ENCODE results near the gene PCP4L1.
"Not testable (repeated sequence)": the region's sequence is repeated elsewhere in the genome, so short reads cannot be mapped to it uniquely, and the experiment has no call there.

Gene PCP4L1

DNA sequence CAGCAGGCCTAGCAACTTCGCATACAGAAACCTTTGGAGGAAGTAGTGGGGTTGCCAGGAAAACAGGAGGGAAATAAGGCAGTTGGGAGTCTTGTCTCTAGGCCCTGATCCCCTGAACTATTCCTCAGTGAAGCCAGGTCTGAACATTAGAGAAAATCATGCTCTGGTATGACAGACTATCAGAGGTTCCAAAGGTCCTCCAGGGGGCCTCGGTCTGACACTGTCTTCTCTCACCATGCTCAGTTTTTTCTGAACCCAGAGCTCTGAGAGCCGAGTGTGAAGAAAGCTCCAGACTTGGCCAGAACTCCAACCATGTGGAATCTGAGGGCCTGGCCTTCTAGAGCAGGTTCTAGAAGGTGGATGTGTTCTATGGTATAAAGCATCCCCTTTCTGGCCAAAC is 28.6 kb upstream of the PCP4L1 start:
- DNase-seq: no peak

DNA sequence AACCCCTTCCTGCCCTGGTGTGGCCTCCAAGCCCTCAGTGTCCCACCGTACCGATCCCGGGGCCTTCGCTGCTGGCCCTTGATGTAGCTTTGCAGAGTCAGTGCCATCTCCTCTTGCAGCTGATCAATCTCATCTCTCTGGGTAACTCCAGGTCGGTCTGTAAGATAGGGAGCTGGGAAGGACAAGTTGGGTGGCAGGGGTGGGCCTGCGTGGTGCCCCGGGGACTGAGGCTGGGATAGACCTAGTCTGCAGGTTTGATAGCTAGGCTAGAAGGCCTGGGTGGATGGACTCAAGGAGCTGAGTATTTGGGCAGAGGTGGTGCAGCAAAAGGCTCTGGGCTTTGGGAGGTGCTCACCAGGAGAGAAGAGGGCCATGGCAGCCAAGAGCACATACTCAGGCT is 27.8 kb upstream of the PCP4L1 start:
- no peak for DNase-seq

DNA sequence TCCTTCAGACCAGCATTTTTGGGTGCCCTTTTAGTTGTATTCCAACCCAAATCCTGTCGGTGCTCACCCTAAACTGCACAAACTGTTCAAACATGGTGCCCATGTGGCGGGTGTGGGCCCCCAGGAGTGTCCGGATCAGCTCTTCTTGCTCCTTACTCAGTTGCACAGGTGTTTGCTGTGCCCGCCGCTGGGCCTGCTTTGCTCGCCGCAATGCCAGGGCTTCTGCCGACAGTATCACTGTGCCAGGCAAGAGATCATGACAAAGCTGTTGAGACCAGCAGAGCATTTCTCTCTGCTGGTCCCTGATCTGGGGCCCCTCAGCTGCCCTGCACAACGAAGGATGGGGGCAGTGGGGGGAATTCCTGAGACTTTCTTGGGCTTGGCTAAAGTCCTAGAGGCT is 25.4 kb upstream of the PCP4L1 start:
- no peak for DNase-seq

DNA sequence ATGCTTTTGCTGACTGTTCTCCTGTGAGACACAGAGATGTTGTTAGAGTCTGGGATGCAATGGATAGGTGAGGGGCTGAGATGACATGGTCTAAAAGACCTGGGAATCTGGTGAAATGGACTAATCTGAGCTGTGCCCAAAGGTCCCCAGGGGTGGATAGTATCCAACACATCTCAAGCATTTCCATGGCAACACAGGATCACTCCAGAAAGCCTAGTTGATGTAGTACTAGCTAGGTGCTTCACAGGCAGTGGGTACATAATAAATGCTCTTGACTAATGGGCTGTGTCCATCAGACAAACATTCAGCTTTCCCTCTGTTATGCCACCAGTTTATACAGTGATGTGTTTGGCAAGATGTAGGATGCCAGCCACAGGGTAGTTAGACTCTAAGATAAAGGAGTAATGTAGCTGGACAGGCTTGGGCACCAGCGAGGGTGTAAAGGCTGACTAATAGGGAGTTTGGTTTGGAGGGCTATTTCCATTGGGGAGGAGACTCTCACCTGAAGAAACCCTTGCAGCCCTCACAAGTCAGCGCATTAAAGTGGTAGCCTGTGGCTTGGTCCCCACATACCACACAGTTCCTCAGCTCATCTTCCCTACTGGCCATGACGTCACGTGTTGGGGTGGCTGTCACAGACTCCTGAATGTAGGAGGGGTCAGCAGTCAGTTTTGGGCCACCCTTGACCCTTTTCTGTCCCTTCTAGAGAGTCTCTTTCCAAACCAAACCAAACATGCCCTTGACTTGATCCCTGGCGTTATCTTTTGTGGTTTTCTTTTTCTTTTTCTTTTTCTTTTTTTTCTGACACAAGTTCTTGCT is 22.4 kb upstream of the PCP4L1 start:
- no peak for DNase-seq

DNA sequence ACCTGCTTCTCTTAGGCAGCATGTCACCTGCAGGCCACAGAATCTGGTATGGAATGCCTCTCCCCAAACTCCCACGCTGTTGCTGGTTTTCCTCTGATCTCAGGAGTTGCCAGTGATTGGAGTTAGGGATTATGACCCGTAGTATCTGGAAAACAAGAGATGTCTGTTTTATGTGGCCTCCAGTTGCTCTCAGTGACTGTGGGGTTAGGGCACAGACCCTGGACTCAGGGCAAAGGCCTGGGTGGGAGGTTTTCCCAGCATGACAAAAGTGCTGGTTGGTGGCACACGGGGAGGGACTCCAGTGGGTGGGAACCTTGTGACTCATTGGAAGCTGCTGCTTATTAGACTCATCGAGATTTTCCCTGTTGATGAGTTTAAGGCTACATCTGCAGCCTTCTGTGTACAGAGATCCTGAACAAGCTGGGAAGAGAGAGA is 20.5 kb upstream of the PCP4L1 start, which contains the start of gene NR1I3:
Gene NR1I3 (minus strand): TSS at position 165 of the 435 bp plus-strand sequence. CDS start 1,638 bp downstream, outside the sequence.
- no peak for DNase-seq

DNA sequence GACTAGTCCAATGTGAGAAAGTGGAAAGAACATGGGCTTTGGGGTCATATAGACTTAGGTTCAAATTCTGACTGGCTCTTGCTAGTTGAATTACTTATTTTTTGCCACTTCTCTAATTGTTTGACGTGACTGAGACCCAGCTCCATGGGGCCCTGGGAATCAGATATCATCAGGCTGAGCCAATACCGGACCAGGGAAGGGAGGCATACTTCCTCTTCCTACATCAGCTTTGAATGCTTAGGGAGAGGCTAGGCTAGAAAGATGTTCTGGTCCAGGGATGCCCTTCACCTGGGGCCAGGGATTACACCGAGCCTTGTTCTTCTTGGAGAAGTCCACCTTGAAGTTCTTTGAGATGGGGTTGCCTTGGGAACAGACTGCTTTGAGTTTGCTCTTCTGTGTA is 16.9 kb upstream of the PCP4L1 start:
- DNase-seq: no peak

DNA sequence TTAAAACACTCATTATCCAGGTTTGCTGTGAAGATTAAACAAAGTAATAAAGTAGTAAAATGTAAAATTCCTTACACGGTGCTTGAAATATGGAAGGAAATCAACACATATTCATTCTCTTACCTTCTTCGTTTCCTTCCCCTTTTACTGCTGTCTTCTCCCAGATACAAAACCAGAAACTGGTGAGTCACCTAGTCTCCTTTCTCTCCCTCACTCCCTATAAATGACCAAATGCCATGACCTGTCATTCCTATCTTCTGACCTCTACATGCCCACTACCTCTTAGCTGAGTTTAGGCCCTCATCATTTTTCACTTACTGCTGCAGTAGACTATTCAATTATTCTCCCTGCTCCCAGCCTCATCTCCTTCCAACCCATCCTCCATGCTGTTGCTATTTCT is 16.2 kb upstream of the PCP4L1 start:
- DNase-seq: no peak

DNA sequence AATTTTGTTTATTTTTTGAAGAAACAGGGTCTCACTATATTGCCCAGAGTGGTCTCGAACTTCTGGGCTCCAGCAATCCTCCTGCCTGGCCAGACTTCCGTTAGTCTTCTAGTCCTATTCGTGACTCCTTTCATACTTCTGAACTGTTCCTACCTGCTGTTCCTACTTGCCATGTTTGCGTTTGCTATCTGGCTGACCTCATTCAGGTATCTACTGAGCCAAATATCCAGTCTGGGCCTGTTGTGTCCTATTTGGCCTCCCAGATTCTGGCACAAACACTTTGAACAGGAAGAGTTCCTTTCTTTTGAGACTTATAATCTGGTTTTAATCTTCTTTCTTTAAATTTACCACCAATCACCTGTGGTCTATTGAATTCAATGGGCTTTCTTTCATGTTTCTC is 13.7 kb upstream of the PCP4L1 start:
- no peak for DNase-seq

DNA sequence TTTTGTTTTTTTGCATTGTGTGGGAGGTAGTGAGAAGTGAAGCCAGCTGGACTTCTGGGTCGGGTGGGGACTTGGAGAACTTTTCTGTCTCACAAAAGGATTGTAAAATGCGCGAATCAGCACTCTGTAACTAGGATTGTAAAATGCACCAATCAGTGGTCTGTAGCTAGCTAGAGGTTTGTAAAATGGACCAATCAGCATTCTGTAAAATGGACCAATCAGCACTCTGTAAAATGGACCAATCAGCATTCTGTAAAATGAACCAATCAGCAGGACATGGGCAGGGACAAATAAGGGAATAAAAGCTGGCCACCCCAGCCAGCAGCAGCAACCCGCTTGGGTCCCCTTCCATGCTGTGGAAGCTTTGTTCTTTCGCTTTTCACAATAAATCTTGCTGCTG is 8.4 kb upstream of the PCP4L1 start:
- DNase-seq: not testable (repeated sequence)

DNA sequence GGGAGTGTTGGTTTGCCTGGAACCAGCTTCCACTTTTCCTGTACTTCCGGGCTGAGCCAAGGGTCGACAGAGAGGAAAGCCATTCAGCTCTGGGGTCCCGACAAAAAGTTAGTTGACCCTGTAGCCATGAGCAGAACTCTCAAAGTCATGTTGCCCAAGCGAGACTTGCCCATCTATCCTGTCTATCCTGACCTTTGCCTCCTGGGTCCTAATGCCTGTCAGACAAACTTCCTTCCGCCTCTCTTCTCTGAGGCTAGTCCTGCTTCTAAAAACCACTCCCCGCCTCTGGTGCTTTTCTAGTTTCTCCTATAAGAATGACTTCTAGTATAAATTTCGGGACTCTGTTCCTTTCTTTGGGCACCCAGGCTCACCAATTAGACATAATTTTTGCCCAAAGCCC is 7.7 kb upstream of the PCP4L1 start:
- DNase-seq: no peak

DNA sequence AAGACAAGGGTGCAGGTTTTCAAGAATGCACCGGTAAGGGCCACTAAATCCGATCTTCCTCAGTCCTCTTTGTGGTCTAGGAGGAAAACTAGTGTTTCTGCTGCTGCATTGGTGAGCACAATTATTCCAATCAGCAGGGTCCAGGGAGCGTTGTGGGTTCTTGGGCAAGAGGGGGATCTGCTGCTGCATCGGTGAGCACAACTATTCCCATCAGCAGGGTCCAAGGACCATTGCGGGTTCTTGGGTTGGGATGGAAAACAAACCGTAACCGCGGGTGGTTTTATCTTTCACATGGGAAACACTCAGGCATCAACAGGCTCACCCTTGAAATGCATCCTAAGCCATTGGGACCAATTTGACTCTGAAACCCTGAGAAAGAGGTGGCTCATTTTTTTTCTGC is 7.0 kb upstream of the PCP4L1 start:
- no peak for DNase-seq

DNA sequence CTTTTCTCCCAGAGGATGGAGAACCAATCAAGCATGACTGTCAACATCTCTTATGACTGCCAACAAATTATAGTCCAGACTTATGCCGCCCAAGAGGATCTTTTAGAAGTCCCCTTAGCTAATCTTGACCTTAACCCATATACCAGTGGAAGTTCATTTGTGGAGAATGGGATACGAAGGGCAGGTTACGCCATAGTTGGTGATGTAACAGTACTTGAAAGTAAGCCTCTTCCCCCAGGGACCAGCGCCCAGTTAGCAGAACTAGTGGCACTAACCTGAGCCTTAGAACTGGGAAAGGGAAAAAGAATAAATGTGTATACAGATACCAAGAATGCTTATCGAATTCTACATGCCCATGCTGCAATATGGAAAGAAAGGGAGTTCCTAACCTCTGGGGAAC is 3.2 kb upstream of the PCP4L1 start:
- DNase-seq: not testable (repeated sequence)

DNA sequence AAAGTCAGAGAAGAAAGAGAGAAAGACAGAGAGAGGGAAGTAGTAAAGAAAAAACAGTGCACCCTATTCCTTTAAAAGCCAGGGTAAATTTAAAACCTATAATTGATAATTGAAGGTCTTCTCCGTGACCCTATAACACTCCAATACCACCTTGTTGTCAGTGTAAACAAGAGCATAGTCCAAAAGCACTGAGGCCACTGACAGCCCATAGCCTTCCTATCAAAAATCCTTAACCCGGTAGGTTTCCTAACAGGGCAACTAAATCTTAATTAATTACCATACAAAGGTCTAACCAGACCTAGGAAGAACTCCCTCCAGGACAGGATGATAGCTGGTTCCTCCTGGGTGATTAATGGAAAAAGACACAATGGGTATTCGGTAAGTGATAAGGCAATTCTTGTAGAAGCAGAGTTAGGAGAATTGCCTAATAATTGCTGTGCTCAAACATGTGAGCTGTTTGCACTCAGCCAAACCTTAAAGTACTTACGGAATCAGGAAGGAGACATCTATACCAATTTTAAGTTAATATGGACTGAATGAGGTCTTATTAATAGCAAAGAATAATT is 2.5 kb upstream of the PCP4L1 start:
- not testable (repeated sequence) for DNase-seq

DNA sequence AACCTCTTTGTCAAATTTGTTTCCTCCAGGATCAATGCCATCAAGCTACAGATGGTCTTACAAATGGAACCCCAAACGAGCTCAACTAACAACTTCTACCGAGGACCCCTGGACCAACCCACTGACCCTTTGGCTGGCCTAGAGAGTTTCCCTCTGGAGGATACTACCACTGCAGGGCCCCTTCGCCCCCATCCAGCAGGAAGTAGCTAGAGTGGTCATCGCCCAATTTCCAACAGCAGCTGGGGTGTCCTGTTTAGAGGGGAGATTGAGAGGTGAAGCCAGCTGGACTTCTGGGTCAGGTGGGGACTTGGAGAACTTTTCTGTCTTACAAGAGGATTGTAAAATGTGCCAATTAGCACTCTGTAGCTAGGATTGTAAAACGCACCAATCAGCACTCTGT is 1.4 kb upstream of the PCP4L1 start:
- DNase-seq: not testable (repeated sequence)

DNA sequence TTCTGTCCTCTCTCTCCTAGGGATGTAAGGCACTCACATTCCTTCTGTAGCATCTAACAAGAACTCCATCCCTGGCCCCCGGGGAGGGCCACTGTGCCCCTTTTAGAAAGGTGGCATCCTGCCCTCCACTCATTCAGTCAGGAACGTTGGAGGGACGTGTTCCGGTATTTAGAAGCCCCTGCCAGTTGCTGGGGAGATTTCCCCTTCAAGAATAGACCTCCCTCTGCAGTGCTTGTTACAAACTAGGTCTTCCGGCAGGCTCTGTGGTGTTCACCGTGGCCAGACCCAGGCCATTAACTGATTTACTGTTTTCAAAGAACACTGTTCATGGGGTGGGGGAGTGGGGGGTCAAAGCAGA is 779 bp downstream of the PCP4L1 start:
- DNase-seq: no peak

DNA sequence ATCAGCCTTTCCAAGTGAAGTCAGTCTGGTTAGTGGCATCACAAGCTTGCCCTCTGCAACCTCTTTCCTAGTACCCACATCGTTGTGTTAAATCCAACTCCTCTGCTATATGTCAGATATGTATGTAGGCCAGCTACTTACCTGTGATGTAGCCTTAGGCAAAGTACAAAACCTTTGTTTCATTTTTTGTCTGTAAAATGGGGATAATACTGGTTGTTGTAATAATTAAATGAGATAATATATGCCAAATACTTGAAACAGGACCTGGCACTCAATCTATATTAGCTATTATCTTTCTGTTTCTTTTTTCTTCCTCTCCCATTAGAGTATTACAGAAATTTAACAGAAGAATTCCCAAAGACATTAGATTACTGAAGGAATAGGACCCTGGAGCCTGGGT is 1.2 kb downstream of the PCP4L1 start:
- no peak for DNase-seq

DNA sequence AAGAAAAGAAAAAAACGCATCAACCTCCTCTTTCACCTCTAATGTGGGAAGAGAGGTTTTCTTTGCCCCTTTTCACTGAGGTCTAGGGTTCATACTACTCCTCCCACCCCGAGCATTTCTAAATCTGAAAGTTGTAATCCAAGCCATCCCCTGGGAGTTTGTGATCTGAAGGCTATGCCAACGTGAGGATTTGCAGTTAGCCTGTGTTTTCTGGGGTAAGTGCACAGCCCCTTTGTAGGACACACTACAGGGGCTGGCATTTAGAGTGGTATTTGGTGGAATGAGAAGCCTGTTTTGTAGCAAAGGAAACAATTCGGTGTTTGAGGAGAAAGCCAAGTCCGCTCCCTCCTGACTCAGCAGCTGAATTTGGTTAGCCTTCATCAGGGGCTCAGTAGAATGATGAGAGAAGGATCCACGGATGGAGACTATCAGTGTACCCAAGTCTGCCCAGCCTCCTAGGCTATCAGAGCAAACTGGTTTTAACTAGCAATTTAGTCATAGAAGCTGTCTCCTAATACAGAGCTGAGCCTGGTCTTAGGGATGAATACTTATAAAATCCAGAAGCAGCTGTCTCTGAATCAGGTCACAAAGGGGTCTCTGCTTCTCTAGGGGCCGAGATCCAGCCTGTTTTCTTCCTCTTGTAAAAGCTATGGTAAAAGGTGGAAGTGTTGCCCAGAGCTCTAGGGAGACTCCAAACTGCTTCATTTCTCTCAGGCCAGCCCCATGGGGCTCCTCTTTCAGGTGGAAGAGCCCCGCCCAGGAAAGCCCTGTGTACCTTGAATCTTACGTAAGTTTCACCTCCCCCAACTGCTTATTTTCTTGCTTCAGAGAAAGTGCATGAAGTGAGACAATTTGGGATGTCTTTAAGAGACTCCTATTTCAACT is 2.1 kb downstream of the PCP4L1 start:
- DNase-seq: no peak

DNA sequence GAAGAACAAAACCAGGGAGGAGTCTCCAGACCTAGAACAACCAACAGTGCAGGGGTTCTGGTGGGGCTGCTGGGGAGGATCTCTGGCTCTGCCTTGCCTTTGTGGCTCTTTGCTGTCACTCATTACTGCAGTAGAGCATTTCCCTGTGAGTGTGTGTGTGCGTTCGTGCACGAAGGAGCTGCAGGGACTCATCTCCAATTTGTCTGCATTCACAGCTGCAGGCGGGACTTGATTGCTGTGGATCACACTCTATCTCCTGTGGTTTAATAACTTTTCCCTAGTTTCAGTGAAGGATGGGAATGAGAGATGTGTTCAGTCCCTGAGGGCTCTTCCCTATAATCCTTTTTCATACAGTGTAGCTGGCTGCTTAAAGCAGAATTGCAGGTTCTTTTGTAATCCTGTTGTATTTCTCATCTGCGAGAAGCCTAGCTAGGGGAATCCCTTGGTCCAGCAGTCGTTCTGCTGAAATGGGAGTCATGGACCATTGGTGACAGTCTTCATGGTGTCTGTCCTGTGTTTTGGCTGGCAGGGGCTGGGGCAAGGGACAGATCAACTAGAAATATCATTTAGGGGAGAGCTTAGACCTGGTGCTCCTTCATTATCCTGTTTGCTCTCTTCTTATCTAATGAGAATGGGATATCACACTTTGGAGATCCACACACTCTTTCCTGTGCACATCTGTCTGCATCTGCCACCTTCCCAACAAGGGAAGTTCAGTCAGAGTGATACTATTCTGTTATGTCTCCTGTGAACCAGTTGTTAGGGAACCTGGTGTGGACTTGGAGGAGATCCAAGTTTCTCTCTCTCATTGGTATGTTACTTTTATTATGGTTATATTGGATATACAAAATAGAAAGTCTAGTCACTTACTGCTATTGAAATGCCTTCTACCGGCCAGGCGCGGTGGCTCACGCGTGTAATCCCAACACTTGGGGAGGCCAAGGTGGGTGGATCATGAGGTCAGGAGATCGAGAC is 3.0 kb downstream of the PCP4L1 start:
- DNase-seq: no peak

DNA sequence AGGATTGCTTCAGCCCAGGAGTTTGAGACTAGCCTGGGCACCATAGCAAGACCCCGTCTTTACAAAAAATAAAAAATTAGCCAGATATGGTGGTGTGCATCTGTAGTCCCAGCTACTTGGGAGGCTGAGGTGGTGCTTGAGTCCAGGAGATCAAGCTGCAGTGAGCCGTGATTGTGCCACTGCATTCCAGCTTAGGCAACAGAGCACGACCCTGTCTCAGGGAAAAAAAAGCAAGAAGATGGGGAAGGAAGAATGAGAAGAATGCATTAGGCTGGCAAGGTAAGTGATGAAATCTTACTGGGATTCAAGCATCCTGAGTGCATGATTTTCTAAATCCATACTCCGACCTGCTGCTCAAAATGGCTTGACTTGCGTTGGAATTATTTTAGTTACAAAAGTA is 6.8 kb downstream of the PCP4L1 start:
- DNase-seq: no peak

DNA sequence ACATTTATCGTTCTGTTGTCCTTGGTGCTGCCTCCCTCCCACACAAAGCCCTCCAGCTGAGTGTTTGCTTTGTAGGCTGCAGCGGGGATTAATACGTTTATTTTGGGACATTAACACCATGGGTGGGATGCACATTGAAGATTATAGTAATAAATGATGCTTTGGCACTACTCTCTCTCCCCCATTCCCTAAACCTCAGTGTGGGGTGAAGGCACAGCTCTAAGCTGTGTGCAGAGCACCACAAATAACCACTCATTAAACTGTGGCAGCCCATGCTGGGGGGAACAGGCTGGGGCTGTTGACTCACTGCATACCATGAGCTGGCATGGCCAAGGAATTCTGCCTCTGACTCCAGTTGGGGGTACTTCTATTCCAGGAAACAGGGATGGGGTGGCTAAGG is 7.7 kb downstream of the PCP4L1 start:
- DNase-seq: no peak

DNA sequence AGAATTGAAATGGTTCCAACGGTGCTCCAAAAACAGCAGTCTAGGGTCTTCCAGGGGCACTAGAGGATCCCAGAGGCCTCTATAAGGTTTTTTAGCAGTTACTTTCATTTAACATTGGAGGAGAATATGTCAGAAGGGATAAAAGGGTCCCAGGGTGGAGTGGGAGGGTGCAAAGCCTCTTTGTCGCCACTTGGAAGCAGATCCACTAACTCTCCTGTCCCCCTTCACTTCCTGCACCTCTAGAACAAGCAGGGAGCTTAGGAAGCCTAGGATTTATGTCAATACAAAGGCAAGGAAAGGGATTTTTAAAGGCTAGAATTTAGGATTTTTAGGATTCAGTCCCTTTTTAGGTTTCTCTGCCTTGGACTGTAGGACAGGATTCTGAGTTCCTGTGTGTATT is 8.3 kb downstream of the PCP4L1 start:
- DNase-seq: no peak

DNA sequence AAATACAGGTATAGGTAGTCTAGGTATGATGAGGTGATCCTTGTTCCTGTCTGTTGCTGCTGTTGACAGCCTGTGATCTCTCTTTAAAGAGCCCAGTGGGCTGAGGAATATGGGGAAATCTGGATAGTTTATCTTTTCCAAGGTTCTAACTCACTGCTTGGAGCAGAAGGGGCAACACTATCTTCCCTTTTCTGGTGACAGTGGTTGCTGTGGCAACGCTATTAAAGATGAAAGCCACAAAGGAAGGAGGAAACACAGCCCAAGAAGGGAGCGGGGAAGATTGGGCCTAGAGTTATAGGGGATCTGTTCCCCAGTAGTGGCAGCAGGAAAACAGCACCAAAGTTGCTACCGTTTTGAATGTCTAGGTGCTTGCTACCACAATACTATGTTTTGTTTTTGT is 8.8 kb downstream of the PCP4L1 start:
- no peak for DNase-seq

DNA sequence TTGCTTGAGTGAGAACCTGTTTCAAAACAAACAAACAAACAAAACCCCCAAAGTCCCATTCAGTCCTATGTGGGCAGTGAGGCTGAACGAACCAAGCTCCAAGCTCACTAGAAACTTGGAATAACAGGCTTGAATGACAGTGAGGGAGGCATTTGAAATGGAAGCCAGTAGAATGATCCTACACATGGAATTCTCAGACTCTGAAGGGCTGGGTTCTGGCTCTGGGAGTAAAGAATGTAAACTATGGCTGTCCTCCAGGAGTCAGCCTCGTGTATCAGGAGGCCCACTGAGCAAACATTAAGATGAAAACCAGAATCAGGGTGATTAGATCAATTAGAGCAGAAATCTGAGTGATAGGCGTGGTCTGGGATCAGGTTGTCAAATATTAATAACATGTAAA is 14.9 kb downstream of the PCP4L1 start:
- DNase-seq: no peak

All from activated gamma-delta T cell treated with Interleukin-2 at 50 U/mL for 16 hours (primary cell).